Pancreas (tissue), 10 donors: ENCODE data around the gene UPP1. TPM values are rescaled to one million over a fixed set of nuclear protein-coding genes. Genes with fewer than 3 reads are reported as not detected.
"Not testable (repeated sequence)": the region's sequence is repeated elsewhere in the genome, so short reads cannot be mapped to it uniquely, and the experiment has no call there.

Experiments
- ATAC-seq, 4 donors: fragments of 200-7000 bp; cut with Tn5 transposase; one replicate each; pipeline versions ENCODE4 v1.8.0 to v1.9.1; 2020; ENCODE audit warnings: mild to moderate bottlenecking in 4 of 4, moderate library complexity in 4 of 4
- DNase-seq, 6 donors: peaks; one replicate each; pipeline ENCODE4 v3.0.0-alpha.2; 2020
- FAIRE-seq: peaks from 2 replicates; lab custom pipeline; 2012; peaks lifted over from hg19 to GRCh38; lab: Jason Lieb, UNC
- H3K27ac ChIP-seq, 4 donors: fragments of 200-600 bp; sonication (generic); 1 replicate in 3 of 4; 2 replicates in 1 of 4; pipeline versions ENCODE4 v1.5.0 to v1.8.0; 2020
- H3K27me3 ChIP-seq, 4 donors: fragments of 200-600 bp; one replicate each; pipeline ENCODE4 v1.8.0; 2021
- H3K36me3 ChIP-seq, 3 donors: fragments of 200-600 bp; sonication (generic) in 1 of 3; one replicate each; pipeline versions ENCODE4 v1.5.0 to v1.8.0; 2020 to 2021
- H3K4me1 ChIP-seq, 3 donors: fragments of 200-600 bp; one replicate each; pipeline ENCODE4 v1.8.0; 2021
- H3K4me3 ChIP-seq, 4 donors: fragments of 200-600 bp; sonication (generic) in 2 of 4; one replicate each; pipeline versions ENCODE4 v1.5.0 to v1.8.0; 2020 to 2021
- H3K9me3 ChIP-seq, 4 donors: fragments of 200-600 bp; one replicate each; pipeline ENCODE4 v1.8.0; 2021
- WGBS, 2 donors: extraction: QIAGEN DNeasy Blood & Tissue Kit; methylation state at CpG; one replicate each; pipeline ENCODE4 v1.1.7; 2013; 5-methylcytosine and 5-hydroxymethylcytosine counted together
- intact Hi-C, 3 donors: fragments of 100-400 bp; cut with DNase I; formaldehyde crosslinking; loops; one replicate each; pipeline versions ENCODE4 v1.11.1 to v1.14.2; 2022
- polyA plus RNA-seq, 2 donors: library from polyadenylated mRNA; stranded (reverse); fragments of 200-250 nt; gene quantifications; one replicate each; pipeline ENCODE4 v1.2.3, GENCODE V29; 2013
- total RNA-seq, 6 donors: library from RNA; stranded (reverse); fragmentation: NEBNext Ultra II Directional in 4 of 6; extraction: Animal tissue kit (Norgen Biotek cat#: 25700) in 4 of 6; gene quantifications; one replicate each; pipeline versions ENCODE4 v1.2.1 to v1.2.4, GENCODE V29; 2021 to 2023
- TF ChIP-seq, protein P1 (sequence below), 4 donors: fragments of 200-600 bp; sonication (generic) in 3 of 4; IDR thresholded peaks; one replicate each; pipeline versions ENCODE4 v1.5.0 to v1.8.0; 2021; ENCODE audit warnings: antibody characterized with exemption in 4 of 4
- donor health status: healthy with polysubstance abuse.
- donor health status: DM: no; HTN: no; CAD: no; lungs with moderate emphysema.
- donor health status: DM: no; HTN: no; CAD: no.
- donor health status: control.
- donor health status: control.
- donor health status: Bipolar disorder and iron deficiency.
- donor health status: DM: yes; HTN: yes; CAD: no.
- donor health status: DM: no; HTN: no; CAD: no.
- donor health status: DM: no; HTN: no; CAD: no.
- donor health status: DM: yes; HTN: yes; CAD: no.

The UPP1 gene
- total and polyA plus RNA-seq, 8 donors, result 2.6 to 36.3 (median 9.0) TPM

DNA sequence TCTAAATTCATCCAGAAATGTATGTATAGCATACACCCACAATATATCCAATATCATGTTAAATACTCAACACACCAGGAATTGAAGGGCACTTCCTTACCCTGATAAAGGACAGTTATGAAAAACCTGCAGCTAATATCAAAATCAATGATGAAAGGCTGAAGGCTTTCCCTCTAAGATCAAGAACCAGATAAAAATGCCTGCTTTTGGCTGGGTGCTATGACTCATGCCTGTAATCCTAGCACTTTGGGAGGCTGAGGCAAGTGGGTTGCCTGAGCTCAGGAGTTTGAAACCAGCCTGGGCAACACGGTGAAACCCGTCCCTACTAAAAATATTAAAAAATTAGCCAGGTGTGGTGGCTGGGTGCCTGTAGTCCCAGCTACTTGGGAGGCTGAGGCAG is 21.6 kb upstream of the UPP1 start:
- 72 to 89% methylated on average over 2 of the region's 2 CpGs for WGBS, 2 donors
- H3K27ac ChIP-seq, result no peak overlapping the region
- FAIRE-seq (no peak), DNase-seq (no peak), ATAC-seq (no peak)
- no peaks in the 10 kb centered on the region for H3K9me3 ChIP-seq
- H3K36me3 ChIP-seq, result no peaks in the 10 kb centered on the region
- intact Hi-C loops, result no loop called here
- no peak overlapping the region for H3K4me3 ChIP-seq
- no peaks in the 10 kb centered on the region for H3K4me1 ChIP-seq
- H3K27me3 ChIP-seq, result no peaks in the 10 kb centered on the region
- TF ChIP-seq, protein P1, sequence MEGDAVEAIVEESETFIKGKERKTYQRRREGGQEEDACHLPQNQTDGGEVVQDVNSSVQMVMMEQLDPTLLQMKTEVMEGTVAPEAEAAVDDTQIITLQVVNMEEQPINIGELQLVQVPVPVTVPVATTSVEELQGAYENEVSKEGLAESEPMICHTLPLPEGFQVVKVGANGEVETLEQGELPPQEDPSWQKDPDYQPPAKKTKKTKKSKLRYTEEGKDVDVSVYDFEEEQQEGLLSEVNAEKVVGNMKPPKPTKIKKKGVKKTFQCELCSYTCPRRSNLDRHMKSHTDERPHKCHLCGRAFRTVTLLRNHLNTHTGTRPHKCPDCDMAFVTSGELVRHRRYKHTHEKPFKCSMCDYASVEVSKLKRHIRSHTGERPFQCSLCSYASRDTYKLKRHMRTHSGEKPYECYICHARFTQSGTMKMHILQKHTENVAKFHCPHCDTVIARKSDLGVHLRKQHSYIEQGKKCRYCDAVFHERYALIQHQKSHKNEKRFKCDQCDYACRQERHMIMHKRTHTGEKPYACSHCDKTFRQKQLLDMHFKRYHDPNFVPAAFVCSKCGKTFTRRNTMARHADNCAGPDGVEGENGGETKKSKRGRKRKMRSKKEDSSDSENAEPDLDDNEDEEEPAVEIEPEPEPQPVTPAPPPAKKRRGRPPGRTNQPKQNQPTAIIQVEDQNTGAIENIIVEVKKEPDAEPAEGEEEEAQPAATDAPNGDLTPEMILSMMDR (IDR thresholded peaks at IDR 0.05), result no peak

DNA sequence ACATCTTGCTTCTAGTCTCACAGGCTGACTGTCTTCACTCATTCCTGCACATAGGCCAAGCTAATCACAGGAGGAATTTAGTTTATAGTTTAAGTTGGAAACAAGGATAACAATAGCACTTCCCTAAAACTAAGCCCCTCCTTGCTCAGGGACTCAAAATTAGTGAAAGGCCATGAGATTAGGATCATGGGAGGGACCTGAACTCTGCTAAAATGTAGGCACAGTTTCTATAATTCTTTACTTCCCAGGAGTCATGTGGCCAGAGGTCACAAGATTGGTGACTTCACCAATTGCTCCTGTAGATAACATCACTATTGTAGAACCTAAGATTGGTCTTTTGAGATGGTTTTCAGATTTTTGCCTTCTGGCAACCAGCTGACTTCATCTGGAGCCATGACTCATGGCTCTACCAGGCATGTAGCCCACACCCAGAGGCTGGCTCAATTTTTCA is 14.8 kb upstream of the UPP1 start:
- no peaks in the 10 kb centered on the region for H3K9me3 ChIP-seq
- ATAC-seq, result no peak
- no peaks in the 10 kb centered on the region for H3K4me1 ChIP-seq
- FAIRE-seq, result no peak
- no peak for DNase-seq
- H3K4me3 ChIP-seq, result no peak overlapping the region
- H3K36me3 ChIP-seq, result no peaks in the 10 kb centered on the region
- H3K27me3 ChIP-seq, result no peaks in the 10 kb centered on the region
- H3K27ac ChIP-seq, result no peak overlapping the region
- intact Hi-C loops, result no loop called here
- TF ChIP-seq, protein P1 (IDR thresholded peaks at IDR 0.05), result no peak

DNA sequence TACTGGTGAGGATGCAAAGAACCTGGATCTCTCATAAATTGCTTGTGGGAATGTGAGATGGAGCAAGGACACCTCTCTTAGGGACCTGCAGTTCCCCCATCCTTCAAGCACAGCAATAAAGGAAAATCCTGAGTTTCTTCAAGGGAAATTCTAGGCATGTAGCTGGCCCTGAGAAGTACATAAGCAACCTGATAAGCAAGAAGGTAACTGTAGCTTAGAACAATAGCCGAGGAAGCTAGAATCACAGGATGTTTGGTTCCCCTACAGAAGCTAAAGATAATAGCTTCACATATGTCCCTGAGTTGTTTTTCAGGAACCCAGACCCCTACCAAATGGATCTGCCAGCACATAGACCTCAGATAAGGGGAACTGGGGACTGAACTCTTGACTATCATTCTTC is 11.6 kb upstream of the UPP1 start:
- TF ChIP-seq, protein P1 (IDR thresholded peaks at IDR 0.05), result no peak
- no peak overlapping the region for H3K4me3 ChIP-seq
- WGBS, 2 donors, result 64 to 77% methylated on average over 1 of the region's 1 CpG
- no peak for ATAC-seq
- H3K4me1 ChIP-seq, result no peaks in the 10 kb centered on the region
- DNase-seq, result no peak
- no peaks in the 10 kb centered on the region for H3K27me3 ChIP-seq
- no peak for FAIRE-seq
- no peaks in the 10 kb centered on the region for H3K9me3 ChIP-seq
- no peaks in the 10 kb centered on the region for H3K36me3 ChIP-seq
- no peak overlapping the region for H3K27ac ChIP-seq
- intact Hi-C loops, result no loop called here

DNA sequence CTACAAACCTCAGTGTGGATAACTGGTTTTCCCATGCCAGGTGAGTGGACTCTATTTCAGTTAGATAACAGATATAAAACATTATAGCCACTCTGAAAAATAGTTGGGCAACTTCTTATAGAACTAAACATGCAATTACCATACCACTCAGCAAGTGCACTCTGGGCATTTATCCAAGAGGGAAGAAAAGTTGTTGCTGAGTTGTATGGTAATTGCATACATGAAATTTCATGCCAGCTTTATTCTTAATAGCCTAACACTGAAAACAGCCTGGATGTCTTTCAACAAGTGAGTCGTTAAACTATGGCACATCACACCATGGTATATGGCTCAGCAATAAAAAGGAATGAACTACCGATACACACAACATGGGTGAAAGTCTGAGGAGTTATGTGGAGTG is 10.6 kb upstream of the UPP1 start:
- WGBS, 2 donors, result 86% methylated on average over 2 of the region's 2 CpGs
- TF ChIP-seq, protein P1 (IDR thresholded peaks at IDR 0.05), result no peak
- H3K36me3 ChIP-seq, result no peaks in the 10 kb centered on the region
- no peaks in the 10 kb centered on the region for H3K9me3 ChIP-seq
- H3K4me3 ChIP-seq, result no peak overlapping the region
- DNase-seq (no peak), FAIRE-seq (no peak), ATAC-seq (no peak)
- intact Hi-C loops, result no loop called here
- H3K4me1 ChIP-seq, result no peaks in the 10 kb centered on the region
- no peak overlapping the region for H3K27ac ChIP-seq
- H3K27me3 ChIP-seq, result no peaks in the 10 kb centered on the region

DNA sequence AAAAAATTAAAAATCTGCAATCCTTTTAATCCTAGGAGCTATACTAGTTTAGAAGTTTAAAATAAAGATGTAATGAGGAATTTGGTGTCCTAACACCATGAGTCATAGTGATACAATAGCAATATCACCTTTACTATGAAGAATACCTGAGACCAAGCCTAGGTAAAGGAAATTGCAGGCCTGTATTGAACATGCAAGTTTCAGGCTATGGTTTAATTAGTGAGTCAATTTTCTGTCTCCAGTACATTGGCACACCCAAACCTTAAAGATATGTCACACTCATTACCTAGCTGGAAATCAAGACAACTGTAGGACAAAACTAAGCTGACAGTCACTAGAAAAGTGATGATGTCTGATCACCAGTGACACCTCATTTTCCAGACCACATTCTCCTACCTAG is 6.7 kb upstream of the UPP1 start:
- FAIRE-seq, H3K27ac ChIP-seq, intact Hi-C loops, DNase-seq, H3K36me3 ChIP-seq, H3K9me3 ChIP-seq, H3K4me3 ChIP-seq, ATAC-seq, H3K4me1 ChIP-seq, H3K27me3 ChIP-seq: not testable (repeated sequence)
